Loucy (cell line): Measurements from ENCODE around the gene TPCN1.

Experiments
- CTCF ChIP-seq: fragments of 200-600 bp; sonication (generic); conservative IDR thresholded peaks from 2 replicates; pipeline ENCODE4 v1.5.1; 2014; ENCODE audit warnings: mild to moderate bottlenecking, antibody characterized with exemption, low read length
- EZH2phosphoT487 ChIP-seq: fragments of 200-600 bp; IDR thresholded peaks from 2 replicates; pipeline ENCODE4 v1.6.1; 2018; ENCODE audit warnings: antibody characterized with exemption, mild to moderate bottlenecking, moderate library complexity, borderline replicate concordance

- TF ChIP-seq CTCF (peak; percentile 82), EZH2phosphoT487 (no peak)
Observed at GRCh38 chr12:113174461-113175384, 46.5 kb upstream of the TPCN1 start.
